ENCODE results near the gene DLK1.

DNA sequence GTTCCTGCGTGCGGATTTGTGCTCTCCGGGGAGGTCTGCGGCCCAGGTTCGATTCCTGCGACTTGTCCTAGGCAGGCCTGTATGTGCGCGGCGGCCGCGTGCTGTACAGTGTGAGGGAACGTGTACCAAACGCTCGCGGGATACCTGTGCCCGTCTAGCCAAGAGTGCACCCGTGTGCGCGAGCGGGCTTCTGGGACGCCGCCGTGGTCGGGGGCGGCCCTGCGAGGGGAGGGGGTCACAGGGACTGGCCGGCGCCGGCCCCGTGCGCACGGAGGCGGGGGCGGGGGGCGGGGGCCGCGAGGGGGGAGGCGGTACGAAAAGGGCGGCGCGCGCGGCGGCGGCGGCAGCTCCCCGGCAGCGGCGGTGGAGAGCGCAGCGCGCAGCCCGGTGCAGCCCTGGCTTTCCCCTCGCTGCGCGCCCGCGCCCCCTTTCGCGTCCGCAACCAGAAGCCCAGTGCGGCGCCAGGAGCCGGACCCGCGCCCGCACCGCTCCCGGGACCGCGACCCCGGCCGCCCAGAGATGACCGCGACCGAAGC, at the start of gene DLK1:
- TF ChIP-seq, protein P1, sequence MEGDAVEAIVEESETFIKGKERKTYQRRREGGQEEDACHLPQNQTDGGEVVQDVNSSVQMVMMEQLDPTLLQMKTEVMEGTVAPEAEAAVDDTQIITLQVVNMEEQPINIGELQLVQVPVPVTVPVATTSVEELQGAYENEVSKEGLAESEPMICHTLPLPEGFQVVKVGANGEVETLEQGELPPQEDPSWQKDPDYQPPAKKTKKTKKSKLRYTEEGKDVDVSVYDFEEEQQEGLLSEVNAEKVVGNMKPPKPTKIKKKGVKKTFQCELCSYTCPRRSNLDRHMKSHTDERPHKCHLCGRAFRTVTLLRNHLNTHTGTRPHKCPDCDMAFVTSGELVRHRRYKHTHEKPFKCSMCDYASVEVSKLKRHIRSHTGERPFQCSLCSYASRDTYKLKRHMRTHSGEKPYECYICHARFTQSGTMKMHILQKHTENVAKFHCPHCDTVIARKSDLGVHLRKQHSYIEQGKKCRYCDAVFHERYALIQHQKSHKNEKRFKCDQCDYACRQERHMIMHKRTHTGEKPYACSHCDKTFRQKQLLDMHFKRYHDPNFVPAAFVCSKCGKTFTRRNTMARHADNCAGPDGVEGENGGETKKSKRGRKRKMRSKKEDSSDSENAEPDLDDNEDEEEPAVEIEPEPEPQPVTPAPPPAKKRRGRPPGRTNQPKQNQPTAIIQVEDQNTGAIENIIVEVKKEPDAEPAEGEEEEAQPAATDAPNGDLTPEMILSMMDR (IDR thresholded peaks at IDR 0.05), result no peak
- no peak for TF ChIP-seq POLR2A (IDR thresholded peaks at IDR 0.05)

Measured in body of pancreas (tissue), 4 donors.